Measurements from ENCODE around the gene PHLPP1. TPM values are rescaled to one million over a fixed set of nuclear protein-coding genes. Genes with fewer than 3 reads are reported as not detected.

The PHLPP1 gene
- polyA plus RNA-seq, 4 donors, result 16.4 to 20.5 (median 18.0) TPM

- no peak for DNase-seq (ENCODE audit: low read depth in 4 of 4, low spot score in 3 of 4)
Observed at GRCh38 chr18:62839874-62840713, 124.8 kb downstream of the PHLPP1 start.

- DNase-seq (ENCODE audit: low read depth in 4 of 4, low spot score in 3 of 4), result no peak
Observed at GRCh38 chr18:62841405-62841804, 126.1 kb downstream of the PHLPP1 start.

DNA sequence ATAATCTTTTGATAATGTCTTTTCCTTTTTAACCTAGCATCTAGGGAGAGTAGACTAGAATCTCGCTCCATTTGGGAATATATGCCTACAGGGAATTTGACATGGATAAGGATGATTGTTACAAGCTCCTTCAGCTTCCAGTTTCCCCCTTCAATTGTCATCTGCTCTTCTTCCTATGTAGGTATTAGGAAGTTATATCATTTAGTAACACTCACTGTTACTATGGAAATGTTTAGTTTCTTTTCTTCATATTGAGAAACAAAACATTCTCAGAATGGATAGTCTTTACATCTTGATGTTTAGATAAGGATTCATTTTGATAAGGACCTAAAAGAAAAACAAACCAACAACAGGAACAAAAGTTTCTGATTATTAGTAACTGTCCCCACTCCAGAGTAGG is 127.6 kb downstream of the PHLPP1 start:
- no peak for DNase-seq (ENCODE audit: low read depth in 4 of 4, low spot score in 3 of 4)

DNA sequence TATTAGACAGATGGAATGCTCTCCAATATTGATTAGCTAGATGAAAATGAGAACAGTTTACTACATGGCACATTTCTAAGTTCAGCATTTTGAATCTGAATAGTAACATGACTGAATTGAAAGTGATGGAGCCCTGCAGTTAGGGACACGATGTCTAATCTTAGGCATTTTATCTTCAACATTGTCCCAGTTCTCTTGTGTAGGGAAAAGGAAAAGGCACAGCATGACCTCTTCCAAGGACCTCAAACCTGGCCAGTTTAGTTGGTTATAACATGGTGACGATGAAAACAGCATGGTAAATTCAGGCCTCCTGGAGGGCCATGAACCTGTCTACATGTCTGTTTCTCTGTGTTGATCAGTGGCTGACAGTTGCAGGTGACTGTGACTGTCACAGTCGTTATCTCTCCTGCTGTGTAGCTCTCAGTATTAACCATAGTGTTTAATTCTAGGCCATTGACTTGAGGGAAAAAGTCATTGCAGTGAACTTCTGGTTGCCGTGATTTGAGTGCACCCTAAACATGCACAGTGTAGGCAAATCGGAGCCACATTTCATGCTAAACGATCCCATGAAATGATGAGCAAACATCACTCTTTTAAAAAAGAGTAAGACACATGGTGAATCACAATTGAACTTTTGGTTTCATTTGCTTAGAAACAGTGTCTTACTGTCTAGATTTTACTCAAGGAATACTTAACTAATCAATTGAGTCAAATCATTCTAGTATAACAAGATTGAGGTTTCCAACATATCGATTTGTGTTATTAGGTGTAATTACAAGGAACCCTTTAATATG is 129.7 kb downstream of the PHLPP1 start:
- DNase-seq (ENCODE audit: low read depth in 4 of 4, low spot score in 3 of 4), result no peak

DNA sequence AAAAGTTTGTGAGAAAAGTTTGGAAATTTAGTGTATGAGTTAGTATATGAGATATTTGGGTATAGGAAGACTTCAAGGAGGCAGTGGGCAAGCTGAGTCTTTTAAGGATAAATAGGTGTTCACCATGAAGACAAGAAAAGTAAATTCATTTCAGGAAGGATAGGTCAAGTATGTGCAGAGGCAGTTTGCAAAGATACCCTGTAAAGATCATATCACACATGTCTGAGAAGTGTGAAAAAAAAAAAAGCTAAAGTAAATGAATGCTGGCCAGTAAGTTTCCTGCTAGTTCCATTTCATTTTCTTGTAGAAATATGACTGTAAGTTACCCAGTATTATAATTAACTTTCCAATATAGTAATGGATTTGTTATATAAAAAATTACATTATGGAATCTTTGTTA is 131.0 kb downstream of the PHLPP1 start:
- no peak for DNase-seq (ENCODE audit: low read depth in 4 of 4, low spot score in 3 of 4)

- DNase-seq (ENCODE audit: low read depth in 4 of 4, low spot score in 3 of 4), result no peak
Observed at GRCh38 chr18:62847081-62847480, 131.7 kb downstream of the PHLPP1 start.

DNA sequence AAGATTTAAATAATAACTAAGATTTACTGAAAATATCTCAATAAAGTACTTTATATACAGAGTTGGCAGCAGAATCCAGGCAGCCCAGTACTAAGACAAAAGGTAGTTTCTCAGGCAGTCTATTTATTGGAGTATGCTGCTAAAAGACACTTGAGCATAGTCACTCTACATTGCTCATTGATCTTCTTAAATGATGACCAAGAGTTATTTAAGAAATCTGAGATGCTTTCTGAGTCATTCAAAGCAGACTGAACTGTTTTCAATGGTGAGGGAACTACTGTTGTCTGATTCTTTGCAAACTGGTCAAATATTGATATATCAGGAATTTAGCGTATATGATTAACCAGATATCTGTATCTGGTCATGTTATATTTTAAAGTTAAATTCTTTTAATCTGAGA is 133.6 kb downstream of the PHLPP1 start:
- no peak for DNase-seq (ENCODE audit: low read depth in 4 of 4, low spot score in 3 of 4)

DNA sequence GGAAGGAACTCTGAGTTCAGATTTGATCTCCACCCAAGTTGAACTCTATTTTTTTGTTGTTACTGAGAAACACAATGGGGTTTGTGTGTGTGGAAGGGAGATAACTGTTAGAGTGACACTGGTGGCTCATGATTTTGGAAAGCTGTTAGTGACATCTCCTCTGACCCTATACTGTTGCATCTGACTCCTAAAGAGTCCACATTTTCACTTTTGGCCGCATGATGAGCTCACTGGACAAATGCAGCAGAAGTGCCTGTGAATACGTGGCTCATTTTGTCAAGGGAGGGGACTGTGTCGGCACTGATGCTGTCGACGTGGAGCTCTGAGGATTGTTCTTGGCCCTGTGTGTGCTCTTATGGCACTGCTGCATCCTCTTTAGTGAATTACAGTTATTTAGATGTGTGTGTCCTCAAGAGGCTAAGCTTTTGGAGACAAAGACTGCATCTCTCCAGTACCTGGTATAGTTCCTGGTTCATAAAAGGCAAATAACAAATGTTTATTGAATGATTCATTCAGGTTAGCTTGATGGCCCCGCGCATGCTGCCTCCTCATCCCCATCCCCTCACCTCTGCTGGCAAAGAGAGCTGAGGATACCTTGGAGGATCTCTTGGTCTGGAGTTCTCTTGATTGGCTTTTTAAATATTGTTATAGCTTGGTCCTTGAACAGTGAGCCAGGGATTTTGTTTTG is 135.4 kb downstream of the PHLPP1 start:
- no peak for DNase-seq (ENCODE audit: low read depth in 4 of 4, low spot score in 3 of 4)

GRCh38 chr18:62852851-62853250 is 137.5 kb downstream of the PHLPP1 start:
- no peak for DNase-seq (ENCODE audit: low read depth in 4 of 4, low spot score in 3 of 4)

GRCh38 chr18:62856294-62856693 is 141.0 kb downstream of the PHLPP1 start:
- no peak for DNase-seq (ENCODE audit: low read depth in 4 of 4, low spot score in 3 of 4)

DNA sequence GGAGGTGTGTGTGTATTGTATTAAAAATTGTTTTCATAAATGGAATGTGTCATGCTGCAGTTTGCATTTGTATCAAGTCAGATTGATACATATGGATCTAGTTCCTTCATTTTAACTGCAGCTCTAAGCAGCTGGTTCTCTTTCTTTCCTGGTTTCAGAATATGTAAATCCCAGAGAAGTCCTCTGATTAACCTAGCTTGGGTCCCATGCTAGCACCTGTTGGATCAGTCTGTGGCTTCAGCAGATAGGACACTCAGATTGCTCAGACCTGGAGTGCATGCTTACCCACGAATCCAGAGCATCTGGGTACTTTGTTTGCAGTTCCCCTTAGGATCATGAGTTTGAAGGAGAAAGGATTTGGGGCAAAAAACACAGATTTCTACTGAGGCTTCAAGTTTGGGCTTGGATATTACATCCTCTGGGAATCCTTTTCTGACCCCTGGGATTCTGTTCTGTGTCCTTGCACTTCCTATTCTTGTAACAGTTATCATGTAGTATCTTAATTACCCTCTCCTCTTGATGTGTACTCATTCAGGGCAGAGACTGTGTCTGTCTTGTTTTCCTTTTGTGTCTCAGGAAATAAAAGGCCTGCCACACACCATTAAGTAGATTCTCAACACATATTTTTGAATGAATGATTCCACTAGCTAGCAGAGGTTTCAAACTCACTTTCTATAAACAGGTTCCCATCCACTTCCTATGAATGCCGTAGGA is 142.1 kb downstream of the PHLPP1 start:
- no peak for DNase-seq (ENCODE audit: low read depth in 4 of 4, low spot score in 3 of 4)

DNA sequence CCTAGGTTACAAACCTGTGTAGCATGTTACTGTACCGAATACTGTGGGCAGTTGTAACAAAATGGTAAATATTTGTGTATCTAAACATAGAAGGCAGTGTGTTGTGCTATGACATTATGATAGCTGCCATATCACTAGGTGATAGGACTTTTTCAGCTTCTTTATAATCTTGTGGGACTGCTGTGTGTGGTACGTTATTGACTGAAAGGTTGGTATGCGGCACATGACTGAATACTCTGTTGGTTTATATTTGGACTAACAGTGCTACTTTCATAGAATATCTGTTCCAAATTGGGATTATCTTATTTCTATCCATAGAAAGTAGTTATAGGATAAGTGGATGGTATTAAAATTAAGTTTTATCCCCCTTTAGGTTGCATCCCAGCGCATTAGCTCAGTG is 144.7 kb downstream of the PHLPP1 start:
- DNase-seq (ENCODE audit: low read depth in 4 of 4, low spot score in 3 of 4), result no peak

GRCh38 chr18:62862466-62862865 is 147.1 kb downstream of the PHLPP1 start:
- DNase-seq (ENCODE audit: low read depth in 4 of 4, low spot score in 3 of 4), result no peak

GRCh38 chr18:62863579-62864001 is 148.2 kb downstream of the PHLPP1 start:
- no peak for DNase-seq (ENCODE audit: low read depth in 4 of 4, low spot score in 3 of 4)

DNA sequence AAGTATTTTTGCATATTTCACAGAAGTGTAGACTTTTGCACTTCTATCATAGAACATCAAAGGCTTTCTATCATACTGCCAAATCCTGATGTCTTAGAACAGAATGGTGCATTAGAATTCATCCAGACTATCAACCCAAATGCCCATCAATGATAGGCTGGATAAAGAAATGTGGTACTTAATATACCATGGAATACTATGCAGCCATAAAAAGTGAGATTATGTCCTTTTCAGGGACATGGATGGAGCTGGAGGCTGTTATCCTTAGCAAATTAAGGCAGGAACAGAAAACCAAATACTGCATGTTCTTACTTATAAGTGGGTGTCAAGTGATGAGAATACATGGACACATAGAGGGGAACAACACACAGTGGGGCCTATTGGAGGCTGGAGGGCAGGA is 150.2 kb downstream of the PHLPP1 start:
- DNase-seq (ENCODE audit: low read depth in 4 of 4, low spot score in 3 of 4), result no peak

DNA sequence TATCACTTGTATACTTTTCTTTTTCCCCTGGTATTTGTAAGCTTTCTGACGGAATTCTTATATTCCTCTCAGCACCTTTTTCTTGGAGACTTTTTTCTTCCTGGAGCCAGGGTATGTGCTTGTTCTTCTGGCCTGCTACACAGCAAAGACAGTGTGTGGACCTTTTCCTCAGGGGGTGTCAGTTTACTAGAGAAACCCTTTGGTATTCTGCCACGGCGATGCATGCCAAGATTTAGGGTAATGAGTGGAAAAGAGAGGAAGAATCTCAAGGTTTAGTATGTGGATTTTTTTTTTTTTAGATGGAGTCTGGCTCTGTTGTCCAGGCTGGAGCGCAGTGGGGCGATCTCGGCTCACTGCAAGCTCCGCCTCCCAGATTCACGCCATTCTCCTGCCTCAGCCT is 152.2 kb downstream of the PHLPP1 start:
- DNase-seq (ENCODE audit: low read depth in 4 of 4, low spot score in 3 of 4), result no peak

GRCh38 chr18:62868645-62869044 is 153.3 kb downstream of the PHLPP1 start:
- DNase-seq (ENCODE audit: low read depth in 4 of 4, low spot score in 3 of 4), result no peak

DNA sequence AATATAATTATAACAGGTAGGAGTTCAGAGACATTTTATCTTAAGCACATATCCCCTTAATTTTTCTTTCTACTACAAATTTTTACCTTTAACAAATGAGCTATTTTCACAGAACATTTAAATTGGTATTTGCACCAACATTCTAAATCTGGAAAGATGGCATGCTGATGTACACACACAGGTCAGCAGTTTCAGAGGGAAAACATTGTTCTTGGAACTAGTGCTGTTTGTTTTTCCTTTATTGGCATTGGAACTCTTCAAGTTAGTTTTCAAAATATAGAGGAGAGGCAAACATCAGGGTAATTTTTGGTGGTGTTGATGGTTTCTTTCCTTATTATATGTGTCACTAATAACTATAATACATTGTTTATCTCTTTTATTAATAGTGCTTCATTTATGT is 155.3 kb downstream of the PHLPP1 start:
- no peak for DNase-seq (ENCODE audit: low read depth in 4 of 4, low spot score in 3 of 4)

DNA sequence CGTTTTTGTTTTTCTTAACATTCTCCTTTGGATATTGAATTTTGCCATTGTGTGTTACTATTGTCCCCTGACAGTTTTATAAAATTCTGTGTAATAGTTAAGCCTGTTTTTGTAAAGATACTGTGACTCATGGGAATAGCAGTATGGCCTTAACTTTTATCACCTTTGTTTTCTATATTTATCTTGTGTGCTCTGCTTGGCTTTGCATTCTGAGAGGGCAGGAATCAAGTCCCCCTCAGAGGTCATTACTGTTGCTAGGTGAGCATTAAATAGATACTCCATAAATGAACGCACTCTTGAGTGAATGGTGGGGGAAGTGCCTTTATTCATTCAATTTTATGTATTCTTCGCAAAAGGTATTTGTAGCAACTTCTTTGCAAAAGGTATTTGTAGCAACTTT is 160.0 kb downstream of the PHLPP1 start:
- no peak for DNase-seq (ENCODE audit: low read depth in 4 of 4, low spot score in 3 of 4)

GRCh38 chr18:62876111-62876510 is 160.8 kb downstream of the PHLPP1 start:
- no peak for DNase-seq (ENCODE audit: low read depth in 4 of 4, low spot score in 3 of 4)

DNA sequence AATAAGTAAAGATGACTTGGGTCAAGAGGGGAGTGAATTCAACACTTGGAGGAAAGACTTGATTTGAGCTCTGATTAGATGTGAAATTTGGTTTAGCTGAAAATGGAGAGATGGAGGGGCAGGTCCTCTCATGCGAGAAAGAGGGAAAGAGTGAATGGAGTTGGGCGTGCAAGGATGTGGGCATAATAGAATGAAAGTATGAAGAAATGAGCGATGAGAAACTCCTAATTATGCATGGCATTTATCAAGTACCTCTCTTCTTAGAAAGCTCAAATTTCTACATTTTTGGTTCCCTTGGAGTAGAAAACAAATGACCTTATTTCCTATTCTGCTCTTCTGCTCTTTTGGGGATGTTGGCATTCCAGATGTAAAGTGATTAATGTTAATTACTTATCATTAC is 161.5 kb downstream of the PHLPP1 start:
- DNase-seq (ENCODE audit: low read depth in 4 of 4, low spot score in 3 of 4), result no peak

Measured in right renal pelvis (tissue), 4 donors.